Skeletal muscle tissue (tissue), 4 donors: ENCODE results near the gene FAM236A. TPM values are rescaled to one million over a fixed set of nuclear protein-coding genes. Genes with fewer than 3 reads are reported as not detected.
"Not testable (repeated sequence)": the region's sequence is repeated elsewhere in the genome, so short reads cannot be mapped to it uniquely, and the experiment has no call there.

Source experiments
- H3K27ac ChIP-seq: one replicate; pipeline ENCODE4 v1.7.0; 2013; ENCODE audit warnings: mild to moderate bottlenecking, low read depth, low read length, inconsistent platforms
- H3K27me3 ChIP-seq, 3 donors: one replicate each; pipeline ENCODE4 v1.7.0; 2013; ENCODE audit warnings: low read length in 3 of 3; ENCODE audit not compliant: control insufficient read depth in 3 of 3, insufficient read depth in 3 of 3
- H3K36me3 ChIP-seq, 3 donors: one replicate each; pipeline ENCODE4 v1.7.0; 2013; ENCODE audit warnings: low read length in 3 of 3; ENCODE audit not compliant: control insufficient read depth in 3 of 3, insufficient read depth in 3 of 3
- H3K4me1 ChIP-seq, 3 donors: one replicate each; pipeline ENCODE4 v1.7.0; 2013; ENCODE audit warnings: low read length in 3 of 3, mild to moderate bottlenecking in 3 of 3; ENCODE audit not compliant: control insufficient read depth in 3 of 3, insufficient read depth in 3 of 3
- H3K4me3 ChIP-seq, 3 donors: one replicate each; pipeline ENCODE4 v1.7.0; 2013; ENCODE audit warnings: low read length in 3 of 3
- H3K9ac ChIP-seq, 3 donors: one replicate each; pipeline ENCODE4 v1.7.0; 2013; ENCODE audit warnings: low read length in 3 of 3, mild to moderate bottlenecking in 3 of 3, moderate library complexity in 2 of 3, low read depth in 1 of 3
- H3K9me3 ChIP-seq, 3 donors: one replicate each; pipeline ENCODE4 v1.7.0; 2013; ENCODE audit warnings: low read length in 3 of 3; ENCODE audit not compliant: control insufficient read depth in 3 of 3
- total RNA-seq: library from RNA; depleted of rRNA; stranded (reverse); fragments of >200 nt; gene quantifications from one replicate; pipeline ENCODE4 v1.2.3, GENCODE V29; 2014
- donor health status: Osteomylitis.

FAM236A gene
- total RNA-seq = not detected

- not testable (repeated sequence) for H3K27ac ChIP-seq, H3K36me3 ChIP-seq, H3K4me3 ChIP-seq, H3K9me3 ChIP-seq, H3K27me3 ChIP-seq, H3K4me1 ChIP-seq, H3K9ac ChIP-seq
These were observed at the start of gene FAM236A for GRCh38 chrX:72937906-72938305. FAM236A (plus strand) TSS chrX:72938206; CDS start chrX:72938263, 57 bp downstream.

- not testable (repeated sequence) for H3K4me3 ChIP-seq
These were observed 48.3 kb upstream of the FAM236A start for GRCh38 chrX:72889740-72890139.

GRCh38 chrX:72912315-72912714, 25.7 kb upstream of the FAM236A start, which contains the start of gene FAM236C:
FAM236C (plus strand) TSS chrX:72912615; CDS start chrX:72912715, 100 bp downstream.
- H3K4me3 ChIP-seq, H3K9ac ChIP-seq, H3K36me3 ChIP-seq: not testable (repeated sequence)

More at GRCh38 chrX:72889740-72890139, 48.3 kb upstream of the FAM236A start:
- H3K9ac ChIP-seq, H3K9me3 ChIP-seq, H3K4me1 ChIP-seq, H3K27me3 ChIP-seq, H3K36me3 ChIP-seq, H3K27ac ChIP-seq: not testable (repeated sequence)

GRCh38 chrX:72916096-72916495, 21.9 kb upstream of the FAM236A start:
- not testable (repeated sequence) for H3K27me3 ChIP-seq, H3K9ac ChIP-seq, H3K36me3 ChIP-seq, H3K9me3 ChIP-seq, H3K4me3 ChIP-seq, H3K27ac ChIP-seq, H3K4me1 ChIP-seq

More at GRCh38 chrX:72912315-72912714, 25.7 kb upstream of the FAM236A start, which contains the start of gene FAM236C:
- H3K9me3 ChIP-seq, H3K4me1 ChIP-seq, H3K27me3 ChIP-seq, H3K27ac ChIP-seq: not testable (repeated sequence)

- not testable (repeated sequence) for H3K9me3 ChIP-seq, H3K27me3 ChIP-seq, H3K36me3 ChIP-seq, H3K9ac ChIP-seq, H3K4me3 ChIP-seq, H3K27ac ChIP-seq, H3K4me1 ChIP-seq
These were observed 5.7 kb upstream of the FAM236A start for GRCh38 chrX:72932283-72932682.

- not testable (repeated sequence) for H3K9ac ChIP-seq, H3K4me1 ChIP-seq, H3K27me3 ChIP-seq, H3K9me3 ChIP-seq, H3K27ac ChIP-seq, H3K4me3 ChIP-seq, H3K36me3 ChIP-seq
These were observed 1.6 kb upstream of the FAM236A start for GRCh38 chrX:72936455-72936854.

- H3K27me3 ChIP-seq, H3K9me3 ChIP-seq, H3K36me3 ChIP-seq, H3K4me3 ChIP-seq, H3K9ac ChIP-seq, H3K27ac ChIP-seq, H3K4me1 ChIP-seq: not testable (repeated sequence)
These were observed 1.0 kb upstream of the FAM236A start for GRCh38 chrX:72936882-72937455.

GRCh38 chrX:72942272-72942671, 4.3 kb downstream of the FAM236A start:
- not testable (repeated sequence) for H3K9ac ChIP-seq, H3K27me3 ChIP-seq, H3K9me3 ChIP-seq, H3K4me1 ChIP-seq, H3K4me3 ChIP-seq, H3K36me3 ChIP-seq, H3K27ac ChIP-seq

- not testable (repeated sequence) for H3K9me3 ChIP-seq, H3K27me3 ChIP-seq, H3K4me3 ChIP-seq, H3K9ac ChIP-seq, H3K27ac ChIP-seq, H3K4me1 ChIP-seq, H3K36me3 ChIP-seq
These were observed 5.2 kb downstream of the FAM236A start for GRCh38 chrX:72943035-72943818.

GRCh38 chrX:72943819-72944169, 5.8 kb downstream of the FAM236A start, which contains the start of gene DMRTC1:
DMRTC1 (minus strand) TSS chrX:72943837; CDS start chrX:72875694, 68,143 bp downstream.
- not testable (repeated sequence) for H3K4me3 ChIP-seq, H3K9me3 ChIP-seq, H3K9ac ChIP-seq, H3K27me3 ChIP-seq, H3K27ac ChIP-seq, H3K36me3 ChIP-seq, H3K4me1 ChIP-seq
